Neural cell (in vitro differentiated cells): ENCODE results near the gene PISD.
"Not testable (repeated sequence)": the region's sequence is repeated elsewhere in the genome, so short reads cannot be mapped to it uniquely, and the experiment has no call there.

Experiments used
- CTCF ChIP-seq: fragments of 450-650 bp; IDR thresholded peaks from 2 replicates; pipeline ENCODE4 v1.5.1; 2014; ENCODE audit warnings: antibody characterized with exemption, mild to moderate bottlenecking, moderate library complexity; ENCODE audit not compliant: poor library complexity, severe bottlenecking
- RAD21 ChIP-seq: fragments of 450-650 bp; conservative IDR thresholded peaks from 2 replicates; pipeline ENCODE4 v1.6.1; 2014; ENCODE audit warnings: antibody characterized with exemption, mild to moderate bottlenecking, moderate library complexity

GRCh38 chr22:31711226-31711625 lies 49.2 kb upstream of the PISD start:
- not testable (repeated sequence) for TF ChIP-seq RAD21, CTCF
